ENCODE results near the gene ICAM3. TPM values are rescaled to one million over a fixed set of nuclear protein-coding genes. Genes with fewer than 3 reads are reported as not detected.

ICAM3 gene
- total RNA-seq, 1 donor from 2014 or later, result 5.0 TPM

- no peak for TF ChIP-seq CTCF (IDR thresholded peaks at IDR 0.05; ENCODE audit: insufficient read depth, low read length, severe bottlenecking)
- Histone ChIP-seq H3K4me3 (ENCODE audit: low read depth, low read length) (no peak overlapping the region), H3K36me3 (ENCODE audit: control insufficient read depth, insufficient read depth, low read length) (peaks cover 36% of the 10 kb centered on the region), H3K27me3 (ENCODE audit: control insufficient read depth, insufficient read depth, low read length) (no peaks in the 10 kb centered on the region)
- no peak for DNase-seq (ENCODE audit: low read depth)
- no peak for FAIRE-seq
Observed at GRCh38 chr19:10325732-10326131, 13.7 kb downstream of the ICAM3 start.

DNA sequence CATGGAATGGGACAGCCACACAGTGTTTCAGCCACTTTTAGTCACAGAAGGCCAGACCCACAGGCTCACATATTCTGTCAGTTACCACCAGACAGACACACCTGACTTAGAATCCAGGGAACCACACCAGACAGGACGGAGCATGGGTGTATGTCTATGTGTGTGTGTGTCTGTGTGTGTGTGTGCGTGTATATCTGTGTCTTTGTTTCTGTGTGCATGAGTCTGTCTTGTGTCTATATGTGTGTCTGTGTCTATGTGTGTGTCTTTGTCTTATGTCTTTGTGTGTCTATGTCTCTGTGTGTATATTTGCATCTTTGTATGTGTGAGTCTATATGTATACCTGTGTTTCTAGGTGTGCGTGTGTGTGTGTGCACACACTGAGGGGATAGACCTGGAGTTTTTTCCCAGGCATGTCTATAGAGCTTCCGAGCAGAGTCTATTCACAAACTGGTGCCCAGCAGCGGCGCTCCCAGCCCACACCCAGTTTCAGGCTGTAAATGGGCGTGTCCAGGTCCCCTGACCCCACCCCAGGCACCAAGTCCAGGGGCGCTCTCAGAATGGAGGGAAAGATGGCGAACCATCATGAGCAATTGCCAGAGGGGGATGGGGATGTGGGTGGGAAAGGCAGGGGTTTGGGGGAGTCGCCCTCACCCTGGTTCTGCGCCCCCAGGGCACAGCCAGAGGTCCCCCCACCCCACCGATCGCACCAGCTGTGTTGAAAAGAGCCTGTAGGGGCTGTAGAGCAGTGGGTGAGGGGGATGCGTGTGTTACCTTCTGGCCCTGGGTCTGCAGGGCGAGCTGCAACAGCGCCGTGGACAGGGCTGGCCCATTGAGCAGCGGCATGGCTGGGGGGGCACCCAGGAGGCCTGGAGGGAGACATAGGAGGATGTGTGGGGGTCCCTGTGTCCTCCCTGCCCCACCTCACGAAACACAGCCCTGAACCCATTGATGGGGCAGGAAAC is 17.3 kb downstream of the ICAM3 start:
- TF ChIP-seq CTCF (IDR thresholded peaks at IDR 0.05; ENCODE audit: insufficient read depth, low read length, severe bottlenecking), result no peak
- Histone ChIP-seq H3K27me3 (ENCODE audit: control insufficient read depth, insufficient read depth, low read length) (no peaks in the 10 kb centered on the region), H3K36me3 (ENCODE audit: control insufficient read depth, insufficient read depth, low read length) (peaks cover 37% of the 10 kb centered on the region), H3K4me3 (ENCODE audit: low read depth, low read length) (no peak overlapping the region)
- FAIRE-seq (peak; percentile 92), DNase-seq (ENCODE audit: low read depth) (no peak)

GRCh38 chr19:10321417-10321797 is 18.0 kb downstream of the ICAM3 start:
- FAIRE-seq (no peak), DNase-seq (ENCODE audit: low read depth) (no peak)
- H3K36me3 ChIP-seq (ENCODE audit: control insufficient read depth, insufficient read depth, low read length), result peaks cover 37% of the 10 kb centered on the region
- no peak for TF ChIP-seq CTCF (IDR thresholded peaks at IDR 0.05; ENCODE audit: insufficient read depth, low read length, severe bottlenecking)
- H3K4me3 ChIP-seq (ENCODE audit: low read depth, low read length), result no peak overlapping the region
- no peaks in the 10 kb centered on the region for H3K27me3 ChIP-seq (ENCODE audit: control insufficient read depth, insufficient read depth, low read length)

- H3K36me3 ChIP-seq (ENCODE audit: control insufficient read depth, insufficient read depth, low read length), result peaks cover 35% of the 10 kb centered on the region
- FAIRE-seq, result no peak
Observed at GRCh38 chr19:10320602-10321416, 18.6 kb downstream of the ICAM3 start.

More at GRCh38 chr19:10320602-10321416, 18.6 kb downstream of the ICAM3 start:
- TF ChIP-seq CTCF (IDR thresholded peaks at IDR 0.05; ENCODE audit: insufficient read depth, low read length, severe bottlenecking), result no peak
- H3K4me3 ChIP-seq (ENCODE audit: low read depth, low read length), result no peak overlapping the region
- H3K27me3 ChIP-seq (ENCODE audit: control insufficient read depth, insufficient read depth, low read length), result no peaks in the 10 kb centered on the region
- no peak for DNase-seq (ENCODE audit: low read depth)
